HepG2 (cell line): ENCODE results near the gene TTC23L. TPM values are rescaled to one million over a fixed set of nuclear protein-coding genes. Genes with fewer than 3 reads are reported as not detected.

Source experiments
- BRD4 ChIP-seq: sonication (generic); formaldehyde crosslinking; IDR thresholded peaks from 2 replicates; pipeline ENCODE4 v1.4.0; 2020; ENCODE audit warnings: missing genetic modification reagents
- HDAC6 ChIP-seq: fragments of 200-600 bp; sonication (generic); IDR thresholded peaks from 2 replicates; pipeline ENCODE4 v1.7.0; 2017; ENCODE audit warnings: mild to moderate bottlenecking, antibody characterized with exemption, low read length, low read depth
- NFRKB ChIP-seq: fragments of 450-650 bp; IDR thresholded peaks from 2 replicates; pipeline ENCODE4 v1.6.1; 2017
- NR2F2 ChIP-seq: IDR thresholded peaks from 2 replicates; pipeline ENCODE4 v1.6.1; 2012; ENCODE audit warnings: low read depth, inconsistent platforms, borderline replicate concordance
- SP2 ChIP-seq: sonication (generic); formaldehyde crosslinking; IDR thresholded peaks from 2 replicates; pipeline ENCODE4 v1.5.1; 2020; ENCODE audit warnings: mild to moderate bottlenecking, missing genetic modification reagents
- ZFP41 ChIP-seq: sonication (generic); formaldehyde crosslinking; IDR thresholded peaks from 2 replicates; pipeline ENCODE4 v1.4.0; 2020; ENCODE audit warnings: mild to moderate bottlenecking, missing genetic modification reagents, borderline replicate concordance
- ZNF160 ChIP-seq: sonication (generic); formaldehyde crosslinking; IDR thresholded peaks from 2 replicates; pipeline ENCODE4 v1.8.0; 2022; ENCODE audit warnings: mild to moderate bottlenecking, inconsistent platforms, missing genetic modification reagents
- ZNF616 ChIP-seq: sonication (generic); formaldehyde crosslinking; IDR thresholded peaks from 2 replicates; pipeline ENCODE4 v1.5.0; 2020; ENCODE audit warnings: low read depth, mild to moderate bottlenecking, missing genetic modification reagents
- ZNF619 ChIP-seq: sonication (generic); formaldehyde crosslinking; IDR thresholded peaks from 2 replicates; pipeline ENCODE4 v1.4.0; 2020; ENCODE audit warnings: mild to moderate bottlenecking, missing genetic modification reagents
- ZNF629 ChIP-seq: sonication (generic); formaldehyde crosslinking; conservative IDR thresholded peaks from 2 replicates; pipeline ENCODE4 v1.5.0; 2020; ENCODE audit warnings: missing genetic modification reagents
- ZNF703 ChIP-seq: sonication (generic); formaldehyde crosslinking; IDR thresholded peaks from 2 replicates; pipeline ENCODE4 v1.5.1; 2020; ENCODE audit warnings: missing genetic modification reagents, mild to moderate bottlenecking, moderate library complexity, borderline replicate concordance
- ZNF75D ChIP-seq: sonication (generic); formaldehyde crosslinking; IDR thresholded peaks from 2 replicates; pipeline ENCODE4 v1.8.1; 2023; ENCODE audit warnings: missing genetic modification reagents, mild to moderate bottlenecking, borderline replicate concordance
- ZNF761 ChIP-seq: sonication (generic); formaldehyde crosslinking; conservative IDR thresholded peaks from 2 replicates; pipeline ENCODE4 v1.4.0; 2020; ENCODE audit warnings: mild to moderate bottlenecking, missing genetic modification reagents
- ZSCAN12 ChIP-seq: sonication (generic); formaldehyde crosslinking; IDR thresholded peaks from 2 replicates; pipeline ENCODE4 v1.9.0; 2021; ENCODE audit warnings: mild to moderate bottlenecking, missing genetic modification reagents
- ZZZ3 ChIP-seq: sonication (generic); formaldehyde crosslinking; IDR thresholded peaks from 2 replicates; pipeline ENCODE4 v1.4.0; 2020; ENCODE audit warnings: missing genetic modification reagents, mild to moderate bottlenecking, borderline replicate concordance
- polyA plus RNA-seq, 8 experiments: library from polyadenylated mRNA; depleted of rRNA in 3 of 8; stranded (reverse) in 7 of 8; unstranded in 1 of 8; fragments of >200 nt; fragmentation: Illumina TruSeq in 4 of 8; extraction: Trizol in 4 of 8; gene quantifications; 2 replicates each; pipeline versions ENCODE4 v1.2.1 to v1.2.3, GENCODE V29; 2011 to 2016; ENCODE audit warnings: low read depth in 4 of 8, missing spikeins in 1 of 8, mixed read lengths in 1 of 8; ENCODE audit not compliant: insufficient read depth in 1 of 8
- total RNA-seq, 5 experiments: library from RNA; depleted of rRNA; stranded (reverse); fragments of >200 nt; fragmentation: Illumina TruSeq; extraction: Trizol; gene quantifications; 2 replicates each; pipeline ENCODE4 v1.2.3, GENCODE V29; 2016; ENCODE audit warnings: low read depth in 1 of 5
- TF ChIP-seq, protein P1 (sequence below): IDR thresholded peaks from 2 replicates; pipeline ENCODE4 v1.6.1; 2016; ENCODE audit warnings: missing biosample characterization, missing genetic modification reagents, low read depth
- TF ChIP-seq, protein P2 (sequence below): sonication (generic); formaldehyde crosslinking; IDR thresholded peaks from 2 replicates; pipeline ENCODE4 v1.4.0; 2020; ENCODE audit warnings: mild to moderate bottlenecking, low read depth, missing genetic modification reagents
- TF ChIP-seq, protein P3 (sequence below): sonication (generic); formaldehyde crosslinking; IDR thresholded peaks from 2 replicates; pipeline ENCODE4 v1.8.0; 2022; ENCODE audit warnings: mild to moderate bottlenecking, missing genetic modification reagents; ENCODE audit not compliant: insufficient replicate concordance
- TF ChIP-seq, protein P4 (sequence below): sonication (generic); formaldehyde crosslinking; IDR thresholded peaks from 2 replicates; pipeline ENCODE4 v1.8.1; 2023; ENCODE audit warnings: mild to moderate bottlenecking, inconsistent platforms, moderate library complexity, missing genetic modification reagents, borderline replicate concordance
- TF ChIP-seq, protein P5 (sequence below): sonication (generic); formaldehyde crosslinking; IDR thresholded peaks from 2 replicates; pipeline ENCODE4 v1.4.0; 2020; ENCODE audit warnings: mild to moderate bottlenecking, low read depth, missing genetic modification reagents

TTC23L gene
- total and polyA plus RNA-seq, 2 of the 13 experiments (the other 11 are each of a cell fraction or from before 2014, with no cell fraction given), result 0.37 to 1.4 TPM

DNA sequence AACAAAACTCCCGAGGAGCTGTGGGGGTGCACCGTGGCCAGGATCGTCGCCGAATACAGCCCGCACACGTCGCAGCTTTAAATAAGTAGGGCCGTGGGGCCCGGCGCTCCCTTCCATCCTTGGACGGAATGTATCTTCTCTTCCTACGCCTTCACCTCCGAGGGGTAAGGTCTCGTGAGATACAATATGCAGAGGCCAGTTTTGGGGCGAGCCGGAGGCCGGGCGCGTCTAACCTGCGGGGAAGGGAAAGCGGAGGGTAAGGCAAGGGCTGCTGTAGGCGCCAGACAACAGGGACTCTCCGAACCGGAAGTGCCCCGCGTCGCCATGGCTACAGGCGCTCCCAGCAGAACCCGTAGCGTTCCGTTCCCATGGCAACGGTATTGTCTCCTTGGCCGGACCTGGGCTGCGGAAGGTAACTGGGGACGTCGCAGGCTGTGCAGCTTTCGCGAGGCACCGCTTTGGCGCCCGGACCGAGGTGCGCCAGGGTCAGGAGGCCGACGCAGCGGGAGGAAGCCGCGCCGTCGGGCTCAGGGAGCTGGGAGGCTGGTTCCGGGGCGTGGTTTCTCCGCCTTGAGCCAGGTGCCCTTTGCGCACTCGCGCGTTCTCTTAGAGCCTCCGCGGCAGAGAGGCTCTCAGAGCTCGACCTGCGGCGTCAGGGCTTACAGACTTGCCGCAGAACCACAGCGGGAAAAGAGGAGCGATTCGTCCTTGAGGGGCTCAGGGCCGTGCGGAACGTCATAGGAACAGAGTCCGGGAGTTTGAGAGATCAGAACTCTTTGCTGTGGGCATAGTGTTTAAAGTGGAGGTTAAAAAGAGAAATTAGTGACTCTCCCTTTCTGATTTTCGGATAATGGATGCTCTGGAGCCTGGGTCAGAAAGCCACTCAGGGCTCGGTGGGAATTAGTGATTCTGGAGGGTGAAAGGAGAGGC, at the start of gene TTC23L (continued):
- TF ChIP-seq, protein P1, sequence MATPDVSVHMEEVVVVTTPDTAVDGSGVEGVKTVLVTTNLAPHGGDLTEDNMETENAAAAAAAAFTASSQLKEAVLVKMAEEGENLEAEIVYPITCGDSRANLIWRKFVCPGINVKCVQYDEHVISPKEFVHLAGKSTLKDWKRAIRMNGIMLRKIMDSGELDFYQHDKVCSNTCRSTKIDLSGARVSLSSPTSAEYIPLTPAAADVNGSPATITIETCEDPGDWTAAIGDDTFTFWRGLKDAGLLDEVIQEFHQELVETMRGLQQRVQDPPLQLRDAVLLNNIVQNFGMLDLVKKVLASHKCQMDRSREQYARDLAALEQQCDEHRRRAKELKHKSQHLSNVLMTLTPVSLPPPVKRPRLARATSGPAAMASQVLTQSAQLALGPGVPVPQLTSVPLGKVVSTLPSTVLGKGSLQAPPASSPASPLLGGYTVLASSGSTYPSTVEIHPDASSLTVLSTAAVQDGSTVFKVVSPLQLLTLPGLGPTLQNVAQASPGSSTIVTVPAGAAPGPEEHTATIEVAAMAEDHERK (CRISPR knock-in tag), result peak; percentile 60; the same call in 1 of the 2 replicates
- TF ChIP-seq, protein P2, sequence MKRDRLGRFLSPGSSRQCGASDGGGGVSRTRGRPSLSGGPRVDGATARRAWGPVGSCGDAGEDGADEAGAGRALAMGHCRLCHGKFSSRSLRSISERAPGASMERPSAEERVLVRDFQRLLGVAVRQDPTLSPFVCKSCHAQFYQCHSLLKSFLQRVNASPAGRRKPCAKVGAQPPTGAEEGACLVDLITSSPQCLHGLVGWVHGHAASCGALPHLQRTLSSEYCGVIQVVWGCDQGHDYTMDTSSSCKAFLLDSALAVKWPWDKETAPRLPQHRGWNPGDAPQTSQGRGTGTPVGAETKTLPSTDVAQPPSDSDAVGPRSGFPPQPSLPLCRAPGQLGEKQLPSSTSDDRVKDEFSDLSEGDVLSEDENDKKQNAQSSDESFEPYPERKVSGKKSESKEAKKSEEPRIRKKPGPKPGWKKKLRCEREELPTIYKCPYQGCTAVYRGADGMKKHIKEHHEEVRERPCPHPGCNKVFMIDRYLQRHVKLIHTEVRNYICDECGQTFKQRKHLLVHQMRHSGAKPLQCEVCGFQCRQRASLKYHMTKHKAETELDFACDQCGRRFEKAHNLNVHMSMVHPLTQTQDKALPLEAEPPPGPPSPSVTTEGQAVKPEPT (CRISPR knock-in tag), result peak; percentile 67; the same call in 1 of the 2 replicates
- TF ChIP-seq ZNF616 (CRISPR knock-in tag), result peak; percentile 65; the same call in 1 of the 2 replicates
- TF ChIP-seq ZNF629, result peak; percentile 56; the same call in 1 of the 2 replicates
- peak; percentile 47; the same call in 1 of the 2 replicates for TF ChIP-seq ZFP41 (CRISPR knock-in tag)
- TF ChIP-seq BRD4 (CRISPR knock-in tag), result 0 out of 2 replicates have a peak, but pooled peaks have one; percentile 66
- TF ChIP-seq SP2, result peak; percentile 56
- peak; percentile 89; the same call in 1 of the 2 replicates for TF ChIP-seq ZNF160 (CRISPR knock-in tag)
- no peak for TF ChIP-seq HDAC6
- TF ChIP-seq, protein P3, sequence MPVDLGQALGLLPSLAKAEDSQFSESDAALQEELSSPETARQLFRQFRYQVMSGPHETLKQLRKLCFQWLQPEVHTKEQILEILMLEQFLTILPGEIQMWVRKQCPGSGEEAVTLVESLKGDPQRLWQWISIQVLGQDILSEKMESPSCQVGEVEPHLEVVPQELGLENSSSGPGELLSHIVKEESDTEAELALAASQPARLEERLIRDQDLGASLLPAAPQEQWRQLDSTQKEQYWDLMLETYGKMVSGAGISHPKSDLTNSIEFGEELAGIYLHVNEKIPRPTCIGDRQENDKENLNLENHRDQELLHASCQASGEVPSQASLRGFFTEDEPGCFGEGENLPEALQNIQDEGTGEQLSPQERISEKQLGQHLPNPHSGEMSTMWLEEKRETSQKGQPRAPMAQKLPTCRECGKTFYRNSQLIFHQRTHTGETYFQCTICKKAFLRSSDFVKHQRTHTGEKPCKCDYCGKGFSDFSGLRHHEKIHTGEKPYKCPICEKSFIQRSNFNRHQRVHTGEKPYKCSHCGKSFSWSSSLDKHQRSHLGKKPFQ (CRISPR knock-in tag), result no peak
- no peak for TF ChIP-seq NFRKB
- no peak for TF ChIP-seq NR2F2
- TF ChIP-seq ZNF703 (CRISPR knock-in tag), result no peak
- no peak for TF ChIP-seq ZZZ3 (CRISPR knock-in tag)
- TF ChIP-seq ZNF75D (CRISPR knock-in tag), result no peak
- TF ChIP-seq, protein P4, sequence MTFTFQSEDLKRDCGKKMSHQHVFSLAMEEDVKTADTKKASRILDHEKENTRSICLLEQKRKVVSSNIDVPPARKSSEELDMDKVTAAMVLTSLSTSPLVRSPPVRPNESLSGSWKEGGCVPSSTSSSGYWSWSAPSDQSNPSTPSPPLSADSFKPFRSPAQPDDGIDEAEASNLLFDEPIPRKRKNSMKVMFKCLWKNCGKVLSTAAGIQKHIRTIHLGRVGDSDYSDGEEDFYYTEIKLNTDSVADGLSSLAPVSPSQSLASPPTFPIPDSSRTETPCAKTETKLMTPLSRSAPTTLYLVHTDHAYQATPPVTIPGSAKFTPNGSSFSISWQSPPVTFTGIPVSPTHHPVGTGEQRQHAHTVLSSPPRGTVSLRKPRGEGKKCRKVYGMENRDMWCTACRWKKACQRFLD (CRISPR knock-in tag), result peak; percentile 79; the same call in 1 of the 2 replicates
- no peak for TF ChIP-seq ZSCAN12 (CRISPR knock-in tag)
- TF ChIP-seq, protein P5, sequence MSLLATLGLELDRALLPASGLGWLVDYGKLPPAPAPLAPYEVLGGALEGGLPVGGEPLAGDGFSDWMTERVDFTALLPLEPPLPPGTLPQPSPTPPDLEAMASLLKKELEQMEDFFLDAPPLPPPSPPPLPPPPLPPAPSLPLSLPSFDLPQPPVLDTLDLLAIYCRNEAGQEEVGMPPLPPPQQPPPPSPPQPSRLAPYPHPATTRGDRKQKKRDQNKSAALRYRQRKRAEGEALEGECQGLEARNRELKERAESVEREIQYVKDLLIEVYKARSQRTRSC (CRISPR knock-in tag), result no peak; the same call in 1 of the 2 replicates
- peak; percentile 88; the same call in 1 of the 2 replicates for TF ChIP-seq ZNF761
- no peak; the same call in none of the 2 replicates for TF ChIP-seq ZNF619 (CRISPR knock-in tag)
